ENCODE measurements around the gene SEMA6B.

The SEMA6B gene

DNA sequence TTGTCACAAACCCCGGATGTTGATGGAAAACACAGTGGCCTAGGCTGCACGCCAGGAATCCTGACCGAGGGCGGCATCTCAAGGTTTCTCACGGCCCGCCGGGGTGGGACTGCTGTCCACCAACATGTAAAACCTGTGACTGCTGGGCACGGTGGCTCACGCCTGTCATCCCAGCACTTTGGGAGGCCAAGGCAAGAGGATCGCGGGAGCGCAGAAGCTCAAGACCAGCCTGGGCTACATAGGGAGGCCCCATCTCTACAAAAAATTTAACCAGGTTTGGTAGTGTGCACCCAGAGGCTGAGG lies 52.4 kb downstream of the SEMA6B start:
- Mint-ChIP-seq H3K4me3 (no peak overlapping the region), H3K27ac (no peak overlapping the region), H3K36me3 (ENCODE audit: low read depth) (peaks cover 14% of the 10 kb centered on the region), H3K27me3 (ENCODE audit: low read depth) (no peaks in the 10 kb centered on the region), H3K9me3 (no peaks in the 10 kb centered on the region), H3K4me1 (no peaks in the 10 kb centered on the region)
- TF ChIP-seq, protein P1, sequence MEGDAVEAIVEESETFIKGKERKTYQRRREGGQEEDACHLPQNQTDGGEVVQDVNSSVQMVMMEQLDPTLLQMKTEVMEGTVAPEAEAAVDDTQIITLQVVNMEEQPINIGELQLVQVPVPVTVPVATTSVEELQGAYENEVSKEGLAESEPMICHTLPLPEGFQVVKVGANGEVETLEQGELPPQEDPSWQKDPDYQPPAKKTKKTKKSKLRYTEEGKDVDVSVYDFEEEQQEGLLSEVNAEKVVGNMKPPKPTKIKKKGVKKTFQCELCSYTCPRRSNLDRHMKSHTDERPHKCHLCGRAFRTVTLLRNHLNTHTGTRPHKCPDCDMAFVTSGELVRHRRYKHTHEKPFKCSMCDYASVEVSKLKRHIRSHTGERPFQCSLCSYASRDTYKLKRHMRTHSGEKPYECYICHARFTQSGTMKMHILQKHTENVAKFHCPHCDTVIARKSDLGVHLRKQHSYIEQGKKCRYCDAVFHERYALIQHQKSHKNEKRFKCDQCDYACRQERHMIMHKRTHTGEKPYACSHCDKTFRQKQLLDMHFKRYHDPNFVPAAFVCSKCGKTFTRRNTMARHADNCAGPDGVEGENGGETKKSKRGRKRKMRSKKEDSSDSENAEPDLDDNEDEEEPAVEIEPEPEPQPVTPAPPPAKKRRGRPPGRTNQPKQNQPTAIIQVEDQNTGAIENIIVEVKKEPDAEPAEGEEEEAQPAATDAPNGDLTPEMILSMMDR (IDR thresholded peaks at IDR 0.05; ENCODE audit: unreplicated experiment in 3 of 3), result no peak

DNA sequence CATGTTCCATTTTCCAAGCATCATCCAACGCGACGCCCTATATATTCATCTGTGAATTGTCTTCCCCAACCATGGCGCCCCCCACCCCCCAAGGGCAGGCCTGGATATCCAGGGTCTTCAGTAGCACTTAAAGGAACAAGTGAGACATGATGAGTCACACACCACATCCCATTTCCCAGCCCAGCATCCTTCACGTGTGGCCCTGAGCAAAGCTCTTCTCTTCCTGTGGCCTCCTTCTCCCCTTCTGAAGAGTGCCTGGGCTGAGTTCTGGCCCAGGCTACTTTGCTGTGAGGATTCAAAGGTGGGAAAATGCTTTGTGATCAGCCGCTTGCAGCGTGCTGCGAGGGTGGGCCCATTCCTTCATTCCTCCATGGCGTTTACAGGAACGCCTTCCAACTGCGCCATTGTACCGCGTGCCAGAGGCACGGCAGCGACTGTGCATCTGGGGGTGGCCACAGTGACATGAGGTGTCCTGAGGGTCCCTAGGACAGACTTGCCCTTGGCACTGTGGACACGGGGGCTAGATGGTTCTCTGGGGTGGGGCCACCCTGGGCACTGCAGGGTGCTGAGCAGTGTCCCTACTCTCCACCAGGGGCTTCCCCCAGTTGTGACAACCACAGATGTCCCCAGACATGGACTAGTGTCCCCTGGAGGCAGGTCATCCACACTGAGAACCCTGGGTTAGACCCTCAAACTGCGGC lies 52.9 kb downstream of the SEMA6B start:
- H3K27me3 Mint-ChIP-seq (ENCODE audit: low read depth), result no peaks in the 10 kb centered on the region
- TF ChIP-seq, protein P1 (IDR thresholded peaks at IDR 0.05; ENCODE audit: unreplicated experiment in 3 of 3), result no peak

DNA sequence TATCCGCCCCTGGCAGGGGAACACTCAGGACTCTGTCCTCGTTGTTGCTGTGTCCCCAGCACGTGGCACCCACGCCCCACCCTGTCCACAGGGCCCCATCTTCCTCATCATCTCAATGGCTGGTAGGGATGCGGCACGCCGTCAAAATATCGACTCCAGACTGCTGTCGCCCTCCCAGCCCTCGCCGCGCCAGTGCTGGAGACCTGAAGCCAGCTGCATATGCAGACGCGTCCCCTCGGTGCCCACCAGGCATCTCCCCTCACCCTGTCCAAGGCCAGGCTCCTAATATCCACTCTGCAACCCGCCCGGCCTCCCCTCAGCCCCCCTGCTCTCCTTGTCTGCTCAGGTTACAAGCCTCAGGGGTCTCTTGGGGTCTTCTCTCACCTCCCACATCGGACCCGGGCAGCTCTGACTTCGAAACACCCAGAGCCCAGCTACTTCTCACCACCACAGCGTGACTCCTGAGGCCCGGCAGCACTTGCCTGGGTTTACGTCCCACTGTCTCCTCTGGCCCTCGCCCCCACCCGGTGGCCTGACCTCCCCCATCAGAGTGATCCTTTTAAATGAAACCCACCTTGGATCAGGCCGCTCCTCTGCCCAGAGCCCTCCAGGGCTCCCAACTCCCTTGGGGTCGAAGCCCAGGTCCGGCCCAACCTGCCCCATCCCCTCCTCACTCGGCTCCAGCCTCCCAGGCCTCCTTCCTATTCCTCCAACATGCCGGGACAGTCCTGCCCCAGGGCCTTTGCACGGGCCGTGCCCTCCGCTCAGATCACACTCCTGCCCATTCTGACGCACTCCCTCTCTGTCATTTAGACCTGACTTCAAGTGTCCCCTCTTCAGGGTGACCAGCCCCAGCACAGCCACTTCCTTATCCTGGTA lies 53.7 kb downstream of the SEMA6B start:
- no peaks in the 10 kb centered on the region for H3K27me3 Mint-ChIP-seq (ENCODE audit: low read depth)
- no peaks in the 10 kb centered on the region for H3K9me3 Mint-ChIP-seq
- peaks cover 15% of the 10 kb centered on the region for H3K36me3 Mint-ChIP-seq (ENCODE audit: low read depth)

More for the DNA sequence above, 52.9 kb downstream of the SEMA6B start:
- no peak overlapping the region for H3K27ac Mint-ChIP-seq
- H3K36me3 Mint-ChIP-seq (ENCODE audit: low read depth), result peaks cover 14% of the 10 kb centered on the region
- H3K4me3 Mint-ChIP-seq, result no peak overlapping the region
- no peaks in the 10 kb centered on the region for H3K9me3 Mint-ChIP-seq
- no peaks in the 10 kb centered on the region for H3K4me1 Mint-ChIP-seq

DNA sequence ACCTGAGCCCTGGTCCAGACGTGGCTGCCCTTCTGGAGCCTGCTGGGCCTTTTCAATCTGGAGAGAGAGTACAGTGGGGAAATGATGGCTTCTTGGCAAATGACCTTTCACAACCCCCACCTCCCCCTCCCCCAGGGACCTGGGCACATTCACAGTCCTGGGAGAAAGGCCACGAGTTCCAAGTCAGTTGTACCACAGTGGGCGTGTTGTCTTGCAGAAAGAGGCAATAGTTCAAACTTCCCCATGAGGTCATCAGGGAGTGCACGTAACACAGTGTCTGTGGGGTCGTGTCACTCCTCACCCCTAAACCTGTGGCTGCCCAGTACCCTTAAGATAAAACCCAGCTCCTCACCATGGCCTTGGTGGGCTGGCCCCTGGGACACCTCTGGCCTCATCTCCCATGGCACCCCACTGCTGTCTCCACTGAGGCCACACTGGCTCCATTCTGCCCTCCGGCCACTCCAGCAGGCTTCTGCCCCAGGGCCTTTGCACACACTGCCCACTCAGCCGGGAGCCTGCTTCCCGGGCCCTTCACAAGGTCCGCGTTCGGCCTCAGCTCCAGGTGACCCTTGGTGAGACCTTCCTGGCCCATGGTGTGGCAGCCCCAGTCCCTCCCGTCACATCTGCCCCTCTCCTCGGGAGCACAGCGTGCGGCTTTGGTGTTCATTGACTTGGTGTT lies 54.5 kb downstream of the SEMA6B start:
- Mint-ChIP-seq H3K27ac (no peak overlapping the region), H3K4me3 (no peak overlapping the region), H3K27me3 (ENCODE audit: low read depth) (no peaks in the 10 kb centered on the region), H3K36me3 (ENCODE audit: low read depth) (peaks cover 16% of the 10 kb centered on the region), H3K4me1 (no peaks in the 10 kb centered on the region), H3K9me3 (no peaks in the 10 kb centered on the region)
- TF ChIP-seq, protein P1 (IDR thresholded peaks at IDR 0.05; ENCODE audit: unreplicated experiment in 3 of 3), result no peak

More for the DNA sequence above, 53.7 kb downstream of the SEMA6B start:
- no peak overlapping the region for H3K27ac Mint-ChIP-seq
- TF ChIP-seq, protein P1 (IDR thresholded peaks at IDR 0.05; ENCODE audit: unreplicated experiment in 3 of 3), result no peak
- no peaks in the 10 kb centered on the region for H3K4me1 Mint-ChIP-seq
- no peak overlapping the region for H3K4me3 Mint-ChIP-seq

DNA sequence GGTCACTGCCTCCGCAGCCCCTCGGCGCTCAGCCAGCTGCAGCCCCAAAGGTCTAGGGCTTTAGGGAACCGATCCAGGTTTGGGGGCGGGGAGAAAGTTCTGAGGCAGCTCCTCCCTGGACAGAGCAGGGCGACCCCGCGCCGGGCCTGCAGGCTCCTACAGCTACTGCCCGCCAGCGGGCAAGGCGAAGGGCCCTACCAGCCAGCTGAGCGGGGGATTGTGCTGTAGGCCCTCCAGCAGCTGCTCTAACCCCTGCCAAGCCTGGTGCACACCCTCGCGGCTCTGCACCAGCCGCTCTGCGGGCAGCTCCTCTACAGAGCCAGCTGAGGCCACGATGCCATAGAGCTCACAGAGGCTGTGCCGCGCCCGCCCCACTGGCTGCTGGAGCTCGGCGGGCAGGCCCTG lies 55.2 kb downstream of the SEMA6B start:
- no peaks in the 10 kb centered on the region for H3K4me1 Mint-ChIP-seq
- peaks cover 18% of the 10 kb centered on the region for H3K36me3 Mint-ChIP-seq (ENCODE audit: low read depth)
- H3K9me3 Mint-ChIP-seq, result no peaks in the 10 kb centered on the region
- H3K4me3 Mint-ChIP-seq, result no peak overlapping the region
- H3K27ac Mint-ChIP-seq, result no peak overlapping the region
- TF ChIP-seq, protein P1 (IDR thresholded peaks at IDR 0.05; ENCODE audit: unreplicated experiment in 3 of 3), result no peak
- H3K27me3 Mint-ChIP-seq (ENCODE audit: low read depth), result no peaks in the 10 kb centered on the region
